ENCODE measurements around the gene SYT2.

- TF ChIP-seq CTCF (IDR thresholded peaks at IDR 0.05 in 8 of 11, conservative IDR thresholded peaks at IDR 0.05 in 3 of 11) (peak in 10 of 11 experiments; percentile 14 to 71 (median 55)), POLR2AphosphoS5 (IDR thresholded peaks at IDR 0.05) (peak in 1 of 3 donors; percentile 5)
Measured at GRCh38 chr1:202599669-202600431, 110.4 kb downstream of the SYT2 start.

Data from spleen (tissue), 7 donors.